NCI-H2081 treated with DMSO at 0.1 percent for 48 hours (cell line): ENCODE data around the gene GLI3.

Source experiments
- DNase-seq: peaks from one replicate; lab custom pipeline; 2025; lab: John Stamatoyannopoulos, UW

The GLI3 gene

GRCh38 chr7:41999736-42000283 lies 237.2 kb downstream of the GLI3 start:
- no peak for DNase-seq

- no peak for DNase-seq
Measured at GRCh38 chr7:41998041-41998440, 239.0 kb downstream of the GLI3 start.

GRCh38 chr7:41997151-41997550 lies 239.9 kb downstream of the GLI3 start:
- DNase-seq, result no peak

GRCh38 chr7:41996381-41997035 lies 240.5 kb downstream of the GLI3 start:
- DNase-seq, result no peak

- DNase-seq, result no peak
Measured at GRCh38 chr7:41995632-41996271, 241.3 kb downstream of the GLI3 start.

- no peak for DNase-seq
Measured at GRCh38 chr7:41994746-41995110, 242.3 kb downstream of the GLI3 start.

- no peak for DNase-seq
Measured at GRCh38 chr7:41994036-41994745, 242.8 kb downstream of the GLI3 start.

- DNase-seq, result no peak
Measured at GRCh38 chr7:41992881-41993867, 243.8 kb downstream of the GLI3 start.

GRCh38 chr7:41984888-41985287 lies 252.1 kb downstream of the GLI3 start:
- DNase-seq, result no peak

- DNase-seq, result no peak
Measured at GRCh38 chr7:41981046-41982040, 255.7 kb downstream of the GLI3 start.

- no peak for DNase-seq
Measured at GRCh38 chr7:41979834-41980307, 257.1 kb downstream of the GLI3 start.

- no peak for DNase-seq
Measured at GRCh38 chr7:41978858-41979257, 258.2 kb downstream of the GLI3 start.

GRCh38 chr7:41977661-41978060 lies 259.3 kb downstream of the GLI3 start:
- DNase-seq, result no peak

- no peak for DNase-seq
Measured at GRCh38 chr7:41977151-41977651, 259.8 kb downstream of the GLI3 start.

- DNase-seq, result no peak
Measured at GRCh38 chr7:41976411-41976810, 260.6 kb downstream of the GLI3 start.

GRCh38 chr7:41975849-41976248 lies 261.2 kb downstream of the GLI3 start:
- no peak for DNase-seq

- DNase-seq, result no peak
Measured at GRCh38 chr7:41974870-41975557, 262.0 kb downstream of the GLI3 start.

GRCh38 chr7:41973202-41973730 lies 263.7 kb downstream of the GLI3 start:
- DNase-seq, result no peak

- DNase-seq, result no peak
Measured at GRCh38 chr7:41972776-41973175, 264.2 kb downstream of the GLI3 start.
